HG03354 (cell line): ENCODE results near the gene CAMK2N2.

Experiments used
- ATAC-seq: cut with Tn5 transposase; IDR thresholded peaks from one replicate; pipeline ENCODE4 v1.9.1; 2021; ENCODE audit warnings: mild to moderate bottlenecking; ENCODE audit not compliant: unreplicated experiment, poor library complexity, severe bottlenecking

CAMK2N2 gene

DNA sequence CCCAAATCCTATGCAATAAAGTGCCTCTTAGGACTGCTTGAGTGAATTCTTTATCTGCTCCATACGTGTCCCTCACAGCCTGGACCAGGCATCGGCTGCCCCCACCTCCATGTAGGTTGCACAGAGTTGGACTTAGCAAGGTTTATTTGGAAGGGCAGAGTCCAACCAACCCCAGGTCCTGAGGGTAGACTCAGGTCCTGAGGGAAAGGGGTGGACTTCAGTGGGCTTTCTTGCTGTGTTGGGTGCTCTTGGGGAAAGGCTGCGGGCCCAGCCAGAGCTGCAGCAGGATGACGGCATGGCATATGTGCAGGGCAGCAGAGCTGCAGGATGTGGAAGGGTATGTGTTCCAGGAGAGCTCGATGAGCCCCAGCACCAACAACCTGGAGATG, 19.1 kb downstream of the CAMK2N2 start:
- no peak for ATAC-seq

DNA sequence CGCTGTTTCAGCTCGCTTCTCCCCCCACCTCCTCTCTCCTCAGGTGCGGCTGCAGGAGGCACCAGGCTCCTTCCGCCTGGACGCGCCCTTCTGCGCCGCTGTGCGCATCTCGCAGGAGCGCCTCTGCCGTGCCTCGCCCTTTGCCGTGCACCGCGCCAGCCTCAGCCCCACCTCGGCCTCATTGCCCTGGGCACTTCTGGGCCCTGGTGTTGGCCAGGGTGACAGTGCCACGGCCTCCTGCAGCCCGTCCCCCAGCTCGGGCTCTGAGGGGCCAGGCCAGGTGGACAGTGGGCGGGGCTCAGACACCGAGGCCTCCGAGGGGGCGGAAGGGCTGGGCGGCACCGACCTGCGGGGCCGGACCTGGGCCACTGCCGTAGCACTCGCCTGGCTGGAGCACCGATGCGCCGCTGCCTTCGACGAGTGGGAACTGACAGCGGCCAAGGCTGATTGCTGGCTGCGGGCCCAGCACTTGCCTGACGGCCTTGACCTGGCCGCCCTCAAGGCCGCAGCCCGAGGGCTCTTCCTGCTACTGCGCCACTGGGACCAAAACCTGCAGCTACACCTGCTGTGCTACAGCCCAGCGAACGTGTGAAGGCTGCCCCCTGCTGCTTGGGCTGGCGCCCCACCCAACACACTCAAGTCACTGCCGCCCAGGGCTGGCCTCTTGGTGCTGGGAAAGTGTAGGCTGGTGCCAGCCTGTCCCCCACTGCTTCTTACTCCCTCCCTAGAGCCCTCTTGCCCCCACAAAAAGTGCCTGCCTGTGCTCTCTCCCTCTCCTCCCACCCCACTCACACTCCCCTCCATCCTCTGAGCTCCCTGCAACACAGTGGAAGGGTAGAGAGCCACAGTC, 19.7 kb downstream of the CAMK2N2 start:
- ATAC-seq: no peak

DNA sequence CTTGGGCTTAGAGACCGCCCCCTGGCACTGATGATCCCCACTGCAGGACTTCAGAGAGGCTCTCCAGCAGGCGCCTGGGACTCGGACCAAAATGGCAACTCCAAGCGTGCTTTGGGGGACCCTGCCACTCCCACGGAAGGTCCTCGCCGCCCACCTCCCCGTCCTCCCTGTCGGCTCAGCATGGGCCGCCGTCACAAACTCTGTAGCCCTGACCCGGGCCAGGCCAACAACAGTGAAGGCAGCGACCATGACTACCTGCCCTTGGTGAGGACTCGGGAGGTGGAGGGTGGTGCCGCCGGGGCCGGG, 20.3 kb downstream of the CAMK2N2 start:
- no peak for ATAC-seq

DNA sequence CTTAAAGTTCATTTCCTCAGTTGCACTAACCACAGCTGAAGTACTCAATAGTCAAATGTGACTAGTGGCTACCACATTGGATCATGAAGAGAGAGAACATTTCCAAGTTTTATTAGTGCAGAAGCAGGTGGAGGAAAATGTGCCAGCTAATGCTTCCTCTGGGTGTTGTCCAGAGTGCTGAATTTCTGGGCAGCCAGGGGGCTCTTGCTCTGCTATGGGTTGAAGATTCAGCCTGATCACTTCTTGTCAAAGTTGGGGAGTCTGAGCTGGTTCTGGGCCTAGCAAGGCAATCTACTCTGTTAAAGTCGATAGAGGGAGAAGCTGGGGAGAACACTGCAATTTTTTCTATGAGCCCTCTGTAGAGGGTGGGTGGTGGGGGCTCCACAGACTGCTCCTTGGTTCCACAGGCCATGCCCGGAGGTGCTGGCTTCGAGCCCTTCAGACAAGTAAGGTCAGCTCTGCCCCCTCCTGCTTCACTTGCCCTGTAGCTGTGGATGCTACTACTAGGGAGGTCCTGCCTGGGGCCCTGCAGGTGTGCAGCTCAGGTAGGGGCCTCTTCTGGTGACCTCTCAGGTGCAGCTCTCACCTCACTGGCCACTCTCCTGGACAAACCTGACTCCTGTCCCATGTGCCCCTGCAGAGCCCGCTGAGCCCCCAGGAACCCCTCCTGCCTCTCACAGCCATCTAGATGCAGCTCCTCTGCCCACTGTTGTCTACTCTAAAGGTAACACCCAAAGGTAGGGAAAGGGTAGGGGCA, 20.8 kb downstream of the CAMK2N2 start:
- no peak for ATAC-seq

DNA sequence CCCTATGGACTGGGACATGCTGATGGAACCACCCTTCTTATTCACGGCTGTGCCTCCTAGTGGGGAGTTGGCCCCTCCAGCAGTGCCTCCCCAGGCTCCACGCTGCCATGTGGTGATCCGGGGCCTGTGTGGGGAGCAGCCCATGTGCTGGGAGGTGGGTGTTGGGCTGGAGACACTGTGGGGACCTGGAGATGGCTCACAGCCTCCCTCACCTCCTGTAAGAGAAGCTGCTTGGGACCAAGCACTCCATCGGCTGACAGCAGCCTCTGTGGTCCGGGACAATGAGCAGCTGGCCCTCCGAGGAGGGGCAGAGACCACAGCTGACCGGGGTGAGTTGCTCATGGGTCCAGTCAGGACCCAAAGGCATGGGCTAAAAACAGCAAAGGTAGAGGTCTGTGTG, 21.6 kb downstream of the CAMK2N2 start:
- no peak for ATAC-seq

DNA sequence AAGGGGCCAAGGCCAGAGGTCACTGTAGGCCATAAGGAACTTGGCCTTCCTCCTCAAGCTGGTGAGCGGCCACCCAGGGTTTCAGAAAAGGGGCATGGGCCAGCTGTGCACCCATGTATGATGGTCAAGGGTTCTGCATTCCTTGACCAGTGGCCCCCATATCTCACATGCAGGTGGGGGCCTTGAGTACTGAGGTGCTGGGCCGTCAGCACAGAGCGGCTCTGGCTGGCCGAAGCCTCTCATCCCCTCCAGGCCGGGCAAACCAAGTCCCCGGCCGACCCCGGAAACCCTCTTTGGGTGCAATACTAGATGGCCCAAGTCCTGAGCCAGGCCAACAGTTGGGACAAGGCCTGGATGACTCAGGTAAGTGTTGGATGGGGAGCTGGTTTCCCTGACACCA, 22.1 kb downstream of the CAMK2N2 start:
- no peak for ATAC-seq

DNA sequence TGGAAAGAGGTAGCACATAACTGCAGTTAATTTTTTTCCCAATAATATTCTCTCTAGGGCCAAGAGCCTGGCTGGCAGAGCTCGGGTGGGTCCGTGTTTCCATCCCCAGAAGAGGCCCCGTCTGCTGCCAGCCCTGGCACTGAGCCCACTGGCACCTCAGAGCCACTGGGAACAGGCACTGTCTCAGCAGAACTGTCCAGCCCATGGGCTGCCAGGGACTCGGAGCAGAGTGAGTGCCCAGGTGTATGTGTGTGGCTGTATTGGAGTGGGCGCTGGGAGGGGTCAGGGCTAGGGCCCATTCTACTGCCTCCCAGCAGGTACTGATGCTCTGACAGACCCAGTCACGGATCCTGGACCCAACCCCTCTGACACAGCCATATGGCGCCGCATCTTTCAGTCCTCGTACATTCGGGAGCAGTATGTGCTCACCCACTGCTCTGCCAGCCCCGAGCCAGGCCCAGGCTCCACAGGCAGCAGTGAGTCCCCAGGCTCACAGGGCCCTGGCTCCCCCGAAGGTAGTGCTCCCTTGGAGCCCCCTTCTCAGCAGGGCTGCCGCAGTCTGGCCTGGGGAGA, 23.0 kb downstream of the CAMK2N2 start:
- no peak for ATAC-seq

DNA sequence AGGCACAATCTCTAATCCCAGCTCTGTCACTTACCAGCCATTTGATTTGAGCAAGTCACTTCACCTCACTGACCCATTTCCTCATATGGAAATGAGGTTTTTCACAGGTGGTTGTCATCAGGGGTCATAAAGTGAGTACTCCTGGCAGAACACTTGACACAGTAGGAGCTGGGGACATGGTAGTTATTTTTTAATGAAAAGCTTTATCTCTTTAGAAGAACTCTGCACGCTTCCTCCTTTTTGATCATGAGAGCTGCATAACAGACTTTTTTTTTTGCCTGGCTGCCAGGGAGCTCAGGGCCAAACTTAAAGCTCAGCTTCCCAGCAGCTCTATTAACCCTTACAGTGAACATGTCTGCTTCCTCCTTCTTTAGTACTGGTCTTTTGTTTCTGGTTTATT, 23.5 kb downstream of the CAMK2N2 start:
- no peak for ATAC-seq

DNA sequence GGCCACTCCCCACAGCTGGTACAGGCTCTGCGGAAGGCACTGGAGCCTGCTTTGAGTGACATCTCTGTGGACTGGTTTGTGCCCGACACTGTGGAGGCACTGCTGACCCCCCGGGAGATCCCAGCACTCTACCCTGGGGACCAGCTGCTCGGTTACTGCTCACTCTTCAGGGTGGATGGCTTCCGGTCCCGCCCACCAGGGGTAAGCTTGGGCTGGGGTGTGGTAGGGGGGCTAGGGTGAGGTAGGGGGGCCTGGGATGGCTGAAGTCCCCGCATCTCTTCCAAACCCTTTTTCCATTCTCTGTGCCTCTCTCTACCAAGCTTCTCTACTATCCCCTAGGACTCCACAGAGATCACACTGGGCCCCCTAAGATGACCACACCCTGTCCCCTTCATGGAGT, 24.1 kb downstream of the CAMK2N2 start:
- ATAC-seq: no peak

DNA sequence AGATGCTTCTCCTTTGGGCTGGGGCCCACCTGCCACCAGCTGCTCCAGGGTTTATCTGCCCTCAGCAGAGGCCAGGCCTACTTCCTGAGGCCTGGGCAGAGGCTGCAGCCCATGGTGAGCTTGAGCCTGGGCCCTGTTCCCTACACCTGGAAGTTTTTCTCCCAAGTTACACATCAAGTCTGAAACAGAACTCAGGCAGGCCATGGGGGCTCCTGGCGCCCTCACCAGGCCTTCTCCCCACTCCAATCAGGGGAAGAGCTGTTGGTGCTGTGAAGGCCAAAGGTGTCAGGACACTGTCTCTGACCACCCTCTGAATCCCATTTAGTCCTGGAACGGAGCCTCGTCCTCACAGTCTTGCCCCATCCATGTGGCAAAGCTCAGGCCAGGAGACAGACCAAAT, 24.7 kb downstream of the CAMK2N2 start:
- ATAC-seq: no peak

DNA sequence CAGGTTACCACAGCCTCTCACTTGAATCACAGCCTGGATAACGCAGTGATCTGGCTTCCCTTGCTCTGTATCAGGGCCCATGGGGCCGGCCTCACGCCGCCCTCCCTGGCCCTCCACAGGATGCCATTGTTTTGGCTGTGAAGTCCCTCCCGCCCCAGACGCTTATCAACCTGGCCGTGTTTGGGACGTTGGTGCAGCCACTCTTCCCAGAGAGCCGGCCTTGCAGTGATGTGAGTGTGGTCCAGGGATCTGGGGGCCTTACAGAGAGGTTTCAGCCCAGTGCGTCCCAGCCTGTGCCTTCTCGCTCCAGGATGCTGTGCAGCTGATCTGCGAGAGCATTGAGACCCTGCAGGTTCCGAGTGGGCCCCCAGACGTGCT, 25.3 kb downstream of the CAMK2N2 start:
- ATAC-seq: no peak

DNA sequence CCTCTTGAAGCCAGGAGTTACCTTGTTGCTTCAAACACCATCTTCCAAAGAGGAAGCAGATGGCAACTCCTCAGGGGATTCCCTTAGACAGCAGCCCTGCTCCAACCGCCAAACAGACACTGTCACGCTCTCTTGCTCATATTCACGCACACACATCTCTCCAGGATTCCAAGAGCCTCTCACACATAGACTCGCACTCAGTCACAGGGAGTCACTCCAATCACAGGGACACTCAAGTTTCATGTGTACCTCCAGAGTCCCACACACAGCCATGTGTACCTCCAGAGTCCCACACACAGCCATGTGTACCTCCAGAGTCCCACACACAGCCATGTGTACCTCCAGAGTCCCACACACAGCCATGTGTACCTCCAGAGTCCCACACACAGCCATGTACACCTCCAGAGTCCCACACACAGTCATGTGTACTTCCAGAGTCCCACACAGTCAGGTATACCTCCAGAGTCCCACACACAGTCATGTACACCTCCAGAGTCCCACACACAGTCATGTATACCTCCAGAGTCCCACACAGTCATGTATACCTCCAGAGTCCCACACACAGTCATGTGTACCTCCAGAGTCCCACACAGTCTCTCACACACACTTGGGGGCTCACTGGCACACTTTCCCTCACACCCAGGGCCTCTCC, 25.8 kb downstream of the CAMK2N2 start:
- no peak for ATAC-seq

DNA sequence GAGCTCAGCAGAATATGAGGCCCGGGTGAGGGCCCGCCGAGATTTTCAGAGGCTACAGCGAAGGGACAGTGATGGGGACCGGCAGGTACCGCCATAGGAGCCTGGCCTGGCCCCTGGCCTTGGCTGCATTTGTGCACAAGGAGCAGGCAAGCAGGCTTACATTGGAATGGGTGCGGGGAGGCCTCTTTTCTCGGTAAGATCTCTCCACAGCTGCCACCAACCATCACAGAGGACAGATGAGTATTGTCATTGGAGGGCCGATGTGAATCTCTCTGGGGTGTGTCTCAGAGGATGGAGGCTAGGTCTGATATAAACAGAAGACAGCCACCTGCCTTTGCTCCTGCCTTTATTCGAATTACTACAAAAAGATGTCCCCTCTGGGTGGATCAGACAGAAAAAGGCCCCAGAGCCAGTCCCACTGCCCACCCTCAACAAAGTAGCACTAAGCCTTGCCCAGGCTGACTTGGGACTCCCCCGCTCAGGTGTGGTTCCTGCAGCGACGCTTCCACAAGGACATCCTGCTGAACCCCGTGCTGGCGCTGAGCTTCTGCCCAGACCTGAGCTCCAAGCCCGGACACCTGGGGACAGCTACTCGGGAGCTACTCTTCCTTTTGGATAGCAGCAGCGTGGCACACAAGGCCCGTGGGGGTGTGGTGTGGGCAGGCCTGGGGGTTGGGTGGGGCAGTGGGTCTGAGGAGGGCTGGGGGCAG, 26.5 kb downstream of the CAMK2N2 start:
- no peak for ATAC-seq

DNA sequence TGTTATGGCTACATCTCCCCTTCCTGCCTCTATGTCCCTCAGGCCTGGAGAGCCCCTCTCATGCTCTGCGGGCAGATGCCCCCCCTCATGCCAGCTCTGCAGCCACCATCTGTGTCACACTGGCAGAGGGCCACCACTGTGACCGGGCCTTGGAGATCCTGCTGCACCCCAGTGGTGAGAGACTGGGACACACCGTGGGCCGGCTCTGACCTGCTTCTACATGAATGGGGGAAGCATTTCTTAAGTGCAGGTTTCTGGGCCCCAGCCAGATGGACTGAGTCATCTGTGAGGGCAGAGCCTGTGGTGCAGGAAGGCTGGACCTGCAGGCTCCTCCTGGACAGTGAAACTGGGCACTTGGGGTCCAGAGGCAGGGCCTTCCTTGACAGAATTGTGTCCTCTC, 27.1 kb downstream of the CAMK2N2 start:
- no peak for ATAC-seq

DNA sequence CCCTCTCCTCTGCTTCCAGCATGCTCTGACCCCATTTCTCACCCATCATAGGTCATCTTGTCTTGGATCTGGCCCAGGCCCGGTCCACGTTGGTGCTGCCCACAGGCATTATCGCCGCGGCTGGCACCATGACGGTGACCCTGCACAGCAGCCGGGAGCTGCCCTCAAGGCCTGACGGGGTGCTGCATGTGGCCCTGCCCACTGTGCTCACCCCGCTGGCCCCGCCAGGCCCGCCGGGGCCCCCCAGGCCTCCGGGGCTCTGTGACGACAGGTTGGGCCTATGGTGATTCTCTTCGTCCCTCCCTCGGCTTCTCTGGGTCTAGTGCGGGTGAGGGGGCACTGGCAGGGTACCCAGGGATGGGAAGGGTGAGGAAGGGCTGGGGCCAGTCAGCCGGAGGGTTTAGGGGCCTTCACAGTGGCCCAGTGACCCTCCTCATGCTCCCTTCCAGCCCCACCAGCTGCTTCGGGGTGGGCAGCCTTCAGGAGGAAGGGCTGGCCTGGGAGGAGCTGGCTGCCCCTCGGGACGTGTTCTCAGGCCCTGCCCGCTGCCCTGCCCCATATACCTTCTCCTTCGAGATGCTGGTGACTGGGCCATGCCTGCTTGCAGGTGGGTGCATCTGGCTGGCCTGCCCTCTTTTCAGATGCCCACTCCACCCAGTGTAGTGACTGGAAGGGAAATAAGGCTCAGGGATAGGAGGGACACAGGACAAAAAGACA, 28.1 kb downstream of the CAMK2N2 start:
- no peak for ATAC-seq

DNA sequence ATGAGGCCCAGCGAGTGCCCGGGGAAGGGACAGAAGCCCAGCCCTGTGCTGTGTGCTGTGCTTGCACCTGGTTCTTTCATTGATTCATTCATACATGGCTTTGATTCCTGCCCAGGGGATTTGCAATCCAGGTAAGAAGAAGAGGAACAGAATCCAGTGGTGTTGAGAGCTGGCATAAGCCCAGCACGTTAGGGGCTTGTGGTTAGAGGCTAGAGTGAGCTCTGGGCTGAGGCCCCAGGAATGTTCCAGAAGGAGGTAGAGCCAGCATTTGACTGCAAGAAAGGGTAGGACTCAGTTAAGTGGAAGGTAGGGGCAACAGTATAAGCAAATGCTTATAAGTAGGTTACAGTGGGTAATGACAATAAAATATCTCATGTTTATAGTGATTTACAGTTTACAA, 29.7 kb downstream of the CAMK2N2 start:
- no peak for ATAC-seq

DNA sequence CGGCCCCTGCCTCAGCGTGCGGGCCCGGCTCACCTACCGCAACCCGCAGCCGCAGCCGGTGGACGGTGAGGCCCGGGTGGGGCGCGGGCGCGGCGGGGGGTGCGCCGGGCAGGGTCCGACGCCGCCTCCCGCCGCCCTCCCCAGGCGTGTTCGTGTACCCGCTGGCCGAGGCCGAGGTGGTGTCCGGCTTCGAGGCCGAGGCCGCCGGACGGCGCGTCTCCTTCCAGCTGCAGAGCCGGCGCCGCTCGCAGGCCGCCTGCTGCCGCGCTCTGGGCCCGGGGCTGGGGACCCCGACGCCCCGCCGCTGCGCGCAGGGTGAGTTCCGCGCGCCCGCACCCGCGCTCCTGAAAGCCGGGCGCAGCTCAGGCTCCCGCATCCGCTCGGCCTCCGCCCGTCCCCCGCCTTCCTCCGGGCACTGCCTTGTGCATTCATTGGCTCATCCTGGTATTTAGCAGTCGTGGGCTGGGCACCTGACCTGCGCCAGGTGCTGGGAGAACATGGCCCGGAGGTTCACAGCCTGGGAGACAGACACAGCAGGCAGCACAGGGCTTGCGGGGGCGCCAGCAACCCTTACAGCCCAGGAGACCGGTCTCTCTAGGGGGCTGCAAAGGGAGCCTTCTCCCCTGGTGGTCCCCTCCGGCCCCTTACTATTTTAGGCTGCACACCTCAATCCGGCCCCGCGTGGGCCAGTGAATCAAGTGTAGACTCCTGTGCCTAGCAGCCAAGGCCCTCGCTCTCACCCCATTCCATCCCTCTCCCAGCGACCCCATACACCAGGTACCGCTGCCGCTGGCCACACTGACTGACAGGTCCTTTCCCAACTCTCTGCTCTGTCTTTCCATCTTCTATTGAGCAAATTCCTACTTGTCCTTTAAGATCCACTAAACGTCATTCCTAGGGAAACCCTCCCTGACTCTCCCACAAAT, 30.5 kb downstream of the CAMK2N2 start:
- no peak for ATAC-seq

DNA sequence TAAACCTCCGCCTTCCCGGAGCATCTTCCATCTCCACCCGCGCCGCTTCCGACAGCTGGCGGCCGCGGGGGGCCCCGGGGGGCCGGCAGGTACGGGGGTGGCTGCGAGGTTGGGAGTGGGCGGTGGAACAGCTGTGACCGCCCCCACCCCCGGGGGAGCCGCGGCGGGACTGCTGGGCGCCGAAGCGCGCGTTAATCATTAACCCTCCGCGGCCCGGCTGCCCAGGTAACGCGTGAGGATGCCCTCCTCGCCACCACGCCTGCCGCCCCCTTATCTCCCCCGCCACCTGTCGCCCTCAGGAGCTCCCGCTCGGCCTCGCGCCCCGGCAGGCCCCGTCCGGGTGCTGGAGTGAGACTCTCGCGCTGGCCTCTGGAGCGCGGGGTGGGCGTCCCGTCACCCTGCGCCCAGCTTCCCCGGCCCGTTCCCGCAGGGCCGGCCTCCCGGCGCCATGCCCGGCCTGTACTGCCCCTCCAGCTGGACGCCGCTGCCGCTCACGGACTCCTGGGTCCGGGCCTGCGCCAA, 31.2 kb downstream of the CAMK2N2 start:
- no peak for ATAC-seq
